HG03575 (cell line): ENCODE results near the gene RPE.

Source experiments
- ATAC-seq: cut with Tn5 transposase; IDR thresholded peaks from one replicate; pipeline ENCODE4 v1.9.1; 2021; ENCODE audit not compliant: unreplicated experiment, insufficient number of reproducible peaks, low FRiP score; ENCODE audit errors: extremely low read depth

RPE gene

DNA sequence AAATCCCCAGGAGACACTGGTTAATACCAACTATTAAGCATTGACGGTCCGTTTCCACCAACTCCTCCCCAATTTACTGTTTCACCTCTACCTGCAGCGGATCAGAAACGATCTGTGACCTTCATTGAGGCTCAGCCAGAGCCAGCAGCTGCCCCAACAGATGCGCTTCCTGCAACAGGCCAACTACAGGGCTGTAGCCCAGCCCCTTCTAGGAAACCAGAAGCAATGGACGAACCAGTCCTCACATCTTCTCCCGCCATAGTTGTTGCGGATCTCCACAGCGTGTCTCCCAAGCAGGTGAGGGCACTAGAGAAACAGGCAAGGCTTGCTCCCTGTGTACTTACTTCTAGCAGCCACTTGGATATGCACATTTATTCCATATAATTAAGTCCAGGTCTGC is 8.5 kb upstream of the RPE start:
- ATAC-seq = no peak

DNA sequence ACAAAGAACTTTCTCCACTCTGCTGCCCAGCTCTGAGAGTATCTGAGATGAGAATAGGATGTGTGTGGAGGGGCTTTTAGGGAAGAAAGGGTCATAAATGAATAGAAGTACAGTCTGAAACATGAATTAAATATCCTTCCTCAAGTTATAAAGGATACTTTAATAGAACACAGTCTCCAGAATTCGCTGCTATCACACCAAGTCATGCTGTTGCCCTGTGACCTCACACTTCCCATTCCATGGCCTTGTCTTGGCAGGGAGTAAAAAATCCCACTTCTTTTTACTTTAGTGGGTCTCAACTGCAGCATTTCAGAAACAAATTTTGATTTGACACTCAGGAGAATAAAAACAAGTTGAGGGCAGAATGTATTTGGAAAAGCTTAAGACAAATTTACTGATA is 3.8 kb upstream of the RPE start:
- ATAC-seq = no peak

DNA sequence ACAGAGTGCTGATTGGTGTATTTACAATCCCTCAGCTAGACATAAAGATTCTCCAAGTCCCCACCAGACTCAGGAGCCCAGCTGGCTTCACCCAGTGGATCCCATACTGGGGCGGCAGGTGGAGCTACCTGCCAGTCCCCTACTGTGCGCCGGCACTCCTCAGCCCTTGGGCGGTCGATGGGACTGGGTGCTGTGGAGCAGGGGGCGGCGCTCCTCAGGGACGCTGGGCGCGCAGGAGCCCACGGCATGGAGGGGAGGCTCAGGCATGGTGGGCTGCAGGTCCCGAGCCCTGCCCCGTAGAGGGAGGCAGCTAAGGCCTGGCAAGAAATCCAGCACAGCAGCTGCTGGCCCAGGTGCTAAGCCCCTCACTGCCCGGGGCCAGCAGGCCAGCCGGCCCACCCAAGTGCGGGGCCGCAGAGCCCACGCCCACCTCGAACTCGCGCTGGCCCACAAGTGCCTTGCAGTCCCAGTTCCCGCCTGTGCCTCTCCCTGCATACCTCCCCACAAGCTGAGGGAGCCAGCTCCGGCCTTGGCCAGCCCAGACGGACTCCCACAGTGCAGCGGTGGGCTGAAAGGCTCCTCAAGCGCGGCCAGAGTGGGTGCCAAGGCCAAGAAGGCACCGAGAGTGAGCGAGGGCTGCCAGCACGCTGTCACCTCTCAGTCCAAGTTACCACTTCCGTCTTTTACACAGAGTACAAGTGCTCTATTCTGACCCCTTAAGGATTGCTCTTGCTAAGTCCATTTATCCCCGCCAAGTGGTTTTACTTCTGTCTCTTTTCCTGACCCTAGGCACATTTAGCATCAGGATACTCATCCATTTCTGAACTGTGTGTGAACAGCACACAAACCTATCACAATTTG is 1.7 kb upstream of the RPE start:
- no peak for ATAC-seq

DNA sequence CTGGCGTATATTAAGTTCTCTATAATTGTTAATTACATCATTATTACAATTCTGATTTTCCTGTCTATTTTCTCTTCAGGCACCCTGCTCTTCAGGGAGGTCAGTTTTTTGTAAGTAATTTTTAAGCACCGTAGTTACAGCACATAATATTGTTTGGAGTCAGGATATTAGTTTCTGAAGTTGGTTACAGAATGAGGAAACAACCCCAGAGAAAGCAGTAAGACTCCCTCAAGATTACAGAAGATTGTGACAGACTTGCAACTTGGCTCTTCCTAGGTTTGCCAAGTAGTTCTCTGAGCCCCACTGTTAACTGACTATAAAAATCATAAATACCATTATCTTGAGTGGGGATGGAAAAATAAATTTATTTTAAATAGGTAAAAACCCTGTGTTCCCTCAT is 921 bp downstream of the RPE start:
- no peak for ATAC-seq

DNA sequence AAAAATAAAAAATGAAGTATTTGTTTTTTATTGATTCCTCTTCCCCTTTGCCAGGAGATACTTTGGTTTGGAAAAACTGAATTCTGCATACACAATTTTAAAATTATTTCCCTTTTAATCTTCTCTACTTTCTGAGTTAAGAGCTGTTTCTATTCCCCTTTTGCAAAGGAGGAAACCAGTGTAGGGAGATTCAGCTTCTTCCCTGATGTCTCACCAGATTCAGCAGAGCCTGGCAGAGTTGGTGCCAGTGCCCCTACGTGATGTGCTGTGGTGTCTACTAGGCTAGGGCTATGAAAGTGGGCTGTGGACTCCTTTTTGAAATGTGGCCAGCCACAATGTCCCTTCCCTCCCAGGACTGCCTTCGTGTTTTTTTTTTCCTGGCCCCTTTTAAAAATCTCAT is 2.4 kb downstream of the RPE start:
- no peak for ATAC-seq

DNA sequence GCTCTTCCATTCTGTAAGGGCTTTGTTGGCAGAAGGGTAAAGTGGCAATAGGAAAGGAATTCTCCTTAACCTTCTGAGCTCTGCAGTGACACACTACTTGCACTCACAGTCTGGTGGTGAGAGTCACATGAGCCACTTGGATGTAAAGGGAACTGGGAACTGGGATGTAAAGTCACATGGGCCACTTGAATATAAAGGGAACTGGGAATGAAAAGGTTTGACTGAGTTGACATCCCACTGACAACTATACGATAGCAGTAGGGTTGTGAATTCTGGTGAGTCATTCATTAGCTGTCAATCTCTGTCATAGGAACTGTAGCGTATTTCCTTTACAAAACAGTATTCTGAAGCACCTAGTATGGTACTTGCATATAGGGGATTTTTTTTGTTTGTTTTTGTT is 5.5 kb downstream of the RPE start:
- ATAC-seq = no peak

DNA sequence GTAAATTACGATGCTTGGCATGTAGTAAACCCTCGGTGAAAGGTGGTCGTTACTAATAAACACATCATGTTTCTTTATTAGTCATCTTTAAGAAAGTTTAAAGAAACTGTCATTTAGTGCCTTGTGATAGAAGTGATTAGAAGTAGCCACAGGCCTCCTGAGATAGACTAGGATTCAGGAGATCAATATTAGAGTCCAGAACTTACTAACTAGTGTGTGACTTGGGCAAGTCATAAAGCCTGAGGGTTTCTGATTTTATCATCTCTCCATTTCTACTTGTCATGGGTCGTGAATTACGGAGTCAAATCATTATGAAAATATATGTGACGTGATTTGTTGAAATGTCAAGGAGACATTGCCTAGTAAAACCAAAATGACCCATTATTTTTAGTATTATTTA is 6.7 kb downstream of the RPE start:
- ATAC-seq = no peak

DNA sequence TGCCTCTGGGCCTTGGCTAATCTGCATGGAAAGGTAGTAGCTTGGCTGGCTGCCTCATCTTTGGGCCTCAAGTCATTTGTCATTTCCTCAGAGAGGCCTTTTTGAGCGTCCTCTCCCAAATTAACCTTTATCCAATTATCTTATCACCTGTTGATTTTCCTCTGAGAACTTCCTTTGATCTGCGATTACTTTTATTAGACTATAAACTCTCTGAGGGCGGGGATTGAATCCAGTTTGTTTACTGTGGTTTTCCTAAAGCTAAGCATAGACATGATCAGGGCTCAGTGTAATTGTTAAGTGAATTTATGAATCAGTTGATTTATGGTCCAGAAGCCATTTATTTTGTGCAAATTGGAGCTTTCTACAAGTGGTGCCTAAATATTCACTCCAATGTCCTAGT is 7.5 kb downstream of the RPE start:
- no peak for ATAC-seq

DNA sequence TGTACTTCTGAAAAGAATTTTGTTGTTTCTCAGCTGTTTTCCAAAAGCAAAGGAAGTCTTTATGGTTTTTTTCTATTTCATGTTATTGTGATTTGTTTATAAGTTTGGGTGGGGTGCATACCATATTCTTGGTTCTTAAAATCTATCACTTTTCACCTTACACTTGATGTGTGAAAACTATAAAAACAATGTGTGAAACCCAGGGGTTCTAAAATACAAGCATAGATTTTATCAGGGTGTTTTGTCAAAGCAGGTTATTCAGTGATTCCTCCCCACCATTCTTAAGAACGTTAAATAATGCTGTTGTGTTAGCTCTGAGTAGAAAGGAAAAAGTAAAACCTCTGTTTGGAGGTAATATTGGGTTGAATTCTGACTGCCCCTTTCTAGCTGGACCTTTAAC is 17.7 kb downstream of the RPE start:
- ATAC-seq = no peak

DNA sequence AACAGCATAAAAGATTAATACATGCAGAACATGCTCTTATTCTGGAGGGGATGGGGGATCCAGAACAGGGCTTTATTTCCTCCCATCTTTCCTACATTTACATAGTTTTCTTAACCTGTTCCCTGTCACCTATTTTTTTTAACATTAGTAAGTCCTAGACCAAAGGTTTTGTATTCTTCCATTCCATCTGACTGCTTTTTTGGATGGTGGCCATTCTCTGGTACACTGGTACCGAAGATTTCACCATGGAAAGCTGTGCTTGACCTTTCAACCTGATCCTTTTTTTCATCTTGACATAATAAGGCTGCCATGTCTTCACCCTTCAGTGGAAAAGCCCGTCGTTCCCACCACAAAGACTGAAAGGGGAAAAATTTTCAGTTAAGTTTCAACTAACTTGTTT is 20.4 kb downstream of the RPE start:
- ATAC-seq = no peak

DNA sequence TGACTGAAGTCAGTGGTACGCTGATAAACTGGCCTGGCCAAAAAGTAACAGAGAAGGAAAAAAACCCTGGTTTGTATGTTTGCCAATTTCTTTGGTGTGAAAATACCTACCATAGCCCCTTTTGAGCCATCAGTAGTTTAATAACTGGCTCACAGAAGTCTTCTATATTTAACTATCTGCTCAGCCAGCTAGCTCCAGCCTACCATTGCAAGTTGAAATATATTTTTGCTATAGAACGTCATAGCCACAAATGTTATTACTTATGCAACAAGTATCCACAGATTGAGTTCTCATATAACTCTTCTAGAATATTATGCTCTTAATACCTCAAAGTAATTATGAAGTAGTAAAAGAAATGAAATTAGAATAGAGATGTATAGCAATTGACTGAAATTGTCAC is 25.2 kb downstream of the RPE start:
- no peak for ATAC-seq

DNA sequence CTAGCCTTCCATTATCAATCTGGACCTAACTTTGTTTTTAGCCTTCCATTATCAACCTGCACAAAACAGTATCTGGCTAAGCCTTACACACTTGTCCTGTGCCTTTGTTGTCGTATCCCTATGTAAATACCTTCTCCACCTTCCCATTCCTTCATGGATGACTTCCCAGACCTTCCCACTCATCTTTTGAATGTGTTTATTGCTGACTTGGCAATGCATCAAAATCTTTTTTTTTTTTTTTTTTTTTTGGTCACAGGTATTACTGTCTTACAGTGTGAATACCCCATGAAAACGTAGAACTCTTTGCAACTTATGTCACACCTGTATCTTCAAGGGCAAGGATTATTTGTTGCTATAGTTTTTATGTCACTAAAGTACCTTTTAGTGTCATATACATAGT is 25.7 kb downstream of the RPE start:
- ATAC-seq = no peak

DNA sequence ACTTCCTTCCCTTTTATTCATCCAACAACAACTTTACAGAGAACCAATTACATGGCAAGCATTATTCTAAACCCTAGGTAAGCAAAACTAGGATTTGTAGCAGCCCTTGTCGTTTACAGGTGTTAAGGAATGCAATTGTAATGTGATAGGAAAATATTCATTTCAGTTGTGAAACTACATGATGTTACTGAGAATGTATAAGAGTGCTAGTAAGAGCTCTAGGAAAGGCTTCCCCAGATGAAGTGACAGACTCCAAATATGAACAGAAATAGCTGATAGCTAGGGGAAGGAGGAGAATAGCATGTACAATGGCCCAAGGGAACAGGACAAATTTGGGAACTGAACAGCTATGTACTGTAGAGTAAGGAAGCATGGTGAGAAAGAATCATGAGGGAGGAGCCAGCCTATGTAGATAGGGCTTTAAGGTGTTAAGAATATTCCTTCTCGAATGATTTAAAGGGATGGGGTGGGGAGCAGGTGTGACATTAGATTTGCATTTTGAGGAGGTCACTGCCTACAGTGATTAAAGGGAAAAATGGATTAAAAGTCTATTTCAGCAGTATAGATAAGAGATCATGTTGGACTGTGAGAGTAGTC is 31.7 kb downstream of the RPE start:
- no peak for ATAC-seq

DNA sequence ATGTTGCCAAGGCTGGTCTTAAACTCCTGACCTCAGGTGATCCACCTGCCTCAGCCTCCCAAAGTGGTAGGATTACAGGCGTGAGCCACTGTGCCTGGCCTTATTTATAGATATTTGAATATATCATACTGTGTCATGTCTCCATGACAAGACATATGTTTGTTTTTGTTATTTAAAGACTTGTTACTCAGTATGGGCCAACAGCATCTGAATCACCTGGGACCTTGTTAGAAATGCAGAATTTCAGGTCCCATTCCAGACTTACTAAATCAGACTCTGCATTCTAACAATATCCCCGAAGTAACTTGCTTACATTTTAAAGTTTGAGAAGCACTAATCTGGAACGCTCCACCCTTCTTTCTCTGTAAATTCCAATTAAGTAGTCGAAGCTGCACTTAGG is 33.2 kb downstream of the RPE start:
- ATAC-seq = no peak

DNA sequence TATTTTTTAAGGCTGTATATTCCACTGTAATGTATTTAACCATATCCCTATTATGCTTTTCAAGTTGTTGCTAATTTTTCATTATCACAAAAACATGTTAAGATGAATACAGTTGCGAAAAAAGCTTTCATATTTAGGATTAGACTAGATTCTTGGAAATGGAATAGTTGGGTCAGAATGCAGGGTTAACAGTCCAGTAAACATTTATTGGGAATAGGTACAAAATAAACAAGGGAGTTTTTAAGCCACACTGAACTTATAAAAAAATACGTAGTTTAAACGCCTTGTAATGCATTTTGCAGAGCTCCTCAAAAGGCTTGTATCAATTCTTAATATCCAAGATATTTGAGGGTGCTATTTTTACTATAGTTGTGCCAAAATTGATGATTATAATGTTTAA is 35.6 kb downstream of the RPE start:
- ATAC-seq = no peak

DNA sequence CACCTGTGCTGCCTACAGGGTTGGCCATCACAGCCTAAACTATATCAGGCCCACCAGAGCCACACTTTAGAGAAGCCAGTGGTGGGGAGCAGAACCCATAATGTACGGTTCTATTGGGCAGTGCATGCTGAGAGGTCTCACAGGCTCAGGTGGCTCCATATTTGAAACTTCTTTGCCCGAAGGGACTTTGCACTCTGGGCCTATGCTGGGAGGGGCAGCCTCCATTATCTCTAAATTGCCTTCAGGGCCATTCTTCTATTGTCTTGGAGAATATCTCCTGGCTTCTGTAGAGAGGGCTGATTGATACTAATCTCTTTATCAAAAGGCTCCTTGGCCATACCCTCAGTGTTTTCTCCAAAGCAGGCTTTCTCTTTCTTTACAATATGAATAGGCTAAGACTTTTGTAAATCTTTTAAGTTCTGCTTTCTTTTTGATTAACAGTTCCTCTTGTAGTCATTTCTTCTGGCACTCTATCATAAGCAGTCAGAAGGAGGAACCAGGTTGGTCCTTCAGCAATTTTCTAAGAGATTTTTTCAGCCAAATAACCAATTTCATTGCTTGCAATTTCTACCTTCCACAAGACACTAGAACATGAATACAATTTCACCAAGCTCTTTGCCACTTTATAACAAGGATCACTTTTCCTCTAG is 44.5 kb downstream of the RPE start:
- no peak for ATAC-seq

DNA sequence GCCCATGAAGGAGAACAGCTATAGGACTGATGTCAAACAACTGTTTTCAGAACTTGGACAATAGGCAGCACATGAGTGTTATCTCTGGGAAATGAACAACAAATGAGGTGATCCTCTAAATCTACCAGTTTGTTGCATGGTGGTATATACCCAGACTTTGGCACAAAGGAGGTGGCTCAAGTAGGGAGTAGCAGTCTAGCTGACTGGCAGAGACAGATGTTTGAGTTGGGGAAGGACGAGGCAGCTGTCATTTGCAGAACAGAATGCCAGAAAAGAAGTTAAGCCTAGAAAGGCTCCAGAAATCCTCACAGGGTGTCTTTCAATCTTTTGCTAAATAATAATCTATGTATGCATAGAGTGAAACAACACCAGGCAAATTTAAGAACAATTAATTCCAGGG is 47.4 kb downstream of the RPE start:
- no peak for ATAC-seq

DNA sequence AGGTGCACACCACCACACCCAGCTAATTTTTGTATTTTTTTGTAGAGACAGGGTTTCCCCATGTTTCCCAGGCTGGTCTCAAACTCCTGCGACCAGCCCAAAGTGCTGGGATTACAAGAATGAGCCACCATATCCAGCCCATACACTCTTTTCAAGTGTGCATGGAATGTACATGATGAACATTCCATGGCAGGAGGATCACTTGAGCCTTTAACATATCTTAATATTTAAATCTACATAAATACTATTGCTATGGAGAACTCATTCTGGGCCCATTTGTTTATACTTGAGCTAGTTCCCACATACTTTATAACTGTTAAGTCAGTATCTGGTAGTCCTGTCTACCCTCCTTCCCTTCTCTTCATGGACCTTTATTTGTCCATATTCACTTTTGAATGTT is 48.4 kb downstream of the RPE start:
- no peak for ATAC-seq

DNA sequence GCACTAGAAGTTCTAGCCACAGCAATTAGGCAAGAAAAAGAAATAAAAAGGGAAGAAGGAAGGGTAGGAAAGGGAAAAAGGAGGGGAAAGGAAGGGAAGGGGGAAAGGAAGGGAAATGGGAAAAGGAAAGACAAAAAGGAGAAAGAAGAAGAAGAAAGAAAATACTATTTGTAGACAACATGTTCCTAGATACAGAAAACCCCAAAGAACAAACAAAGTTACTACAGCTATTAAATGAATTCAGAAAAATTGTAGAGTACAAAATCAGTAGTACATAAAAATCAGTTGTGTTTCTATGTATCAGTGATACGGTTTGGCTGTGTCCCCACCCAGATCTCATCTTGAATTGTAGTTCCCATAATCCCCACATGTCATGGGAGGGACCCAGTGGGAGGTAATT is 52.3 kb downstream of the RPE start:
- ATAC-seq = no peak

DNA sequence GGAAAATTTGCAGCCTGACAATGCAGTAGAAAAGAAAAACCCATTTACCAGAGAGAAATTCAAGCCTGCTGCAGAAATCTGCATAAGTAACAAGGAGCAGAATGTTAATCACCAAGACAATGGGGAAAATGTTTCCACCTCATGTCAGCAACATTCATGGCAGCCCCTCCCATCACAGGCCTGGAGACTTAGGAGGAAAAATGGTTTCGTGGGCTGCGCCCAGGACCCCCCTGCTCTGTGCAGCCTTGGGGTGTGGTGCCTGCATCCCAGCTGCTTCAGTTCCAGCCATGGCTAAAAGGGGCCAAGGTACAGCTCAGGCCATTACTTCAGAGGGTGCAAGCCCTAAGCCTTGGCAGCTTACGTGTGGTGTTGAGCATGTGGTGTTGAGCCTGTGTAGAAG is 53.4 kb downstream of the RPE start:
- ATAC-seq = no peak
